Smooth muscle cell (in vitro differentiated cells): ENCODE measurements around the gene MYLK4. TPM values are rescaled to one million over a fixed set of nuclear protein-coding genes. Genes with fewer than 3 reads are reported as not detected.

Experiments used
- DNase-seq: peaks from one replicate; lab custom pipeline; 2025; ENCODE audit not compliant: unreplicated experiment; lab: John Stamatoyannopoulos, UW
- H2AFZ ChIP-seq: fragments of 200-600 bp; sonication (generic); 2 replicates; pipeline ENCODE4 v1.6.0; 2016; ENCODE audit warnings: antibody characterized with exemption, low read depth, mild to moderate bottlenecking
- H3F3A ChIP-seq: fragments of 200-600 bp; sonication (generic); 2 replicates; pipeline ENCODE4 v1.6.0; 2017; ENCODE audit warnings: antibody characterized with exemption, low read depth
- H3K27ac ChIP-seq: fragments of 200-600 bp; sonication (generic); 2 replicates; pipeline ENCODE4 v1.5.1; 2016; ENCODE audit warnings: low read depth, mild to moderate bottlenecking
- H3K27me3 ChIP-seq: fragments of 200-600 bp; sonication (generic); 2 replicates; pipeline ENCODE4 v1.6.1; 2016; ENCODE audit warnings: low read depth, mild to moderate bottlenecking
- H3K36me3 ChIP-seq: fragments of 200-600 bp; sonication (generic); 2 replicates; pipeline ENCODE4 v1.5.1; 2016; ENCODE audit warnings: low read depth
- H3K4me1 ChIP-seq: fragments of 200-600 bp; sonication (generic); 2 replicates; pipeline ENCODE4 v1.5.1; 2016; ENCODE audit warnings: low read depth
- H3K4me2 ChIP-seq: fragments of 200-600 bp; sonication (generic); 2 replicates; pipeline ENCODE4 v1.6.0; 2016; ENCODE audit warnings: mild to moderate bottlenecking
- H3K4me3 ChIP-seq: fragments of 200-600 bp; sonication (generic); 2 replicates; pipeline ENCODE4 v1.5.1; 2016; ENCODE audit warnings: mild to moderate bottlenecking
- H3K79me2 ChIP-seq: fragments of 200-600 bp; sonication (generic); 2 replicates; pipeline ENCODE4 v1.6.0; 2016; ENCODE audit warnings: low read depth, mild to moderate bottlenecking
- H3K9ac ChIP-seq: fragments of 200-600 bp; sonication (generic); 2 replicates; pipeline ENCODE4 v1.6.0; 2016; ENCODE audit warnings: low read depth
- H3K9me3 ChIP-seq: fragments of 200-600 bp; sonication (generic); replicated peaks from 2 replicates; pipeline ENCODE4 v1.5.1; 2016; ENCODE audit warnings: low read depth
- H4K20me1 ChIP-seq: fragments of 200-600 bp; sonication (generic); 2 replicates; pipeline ENCODE4 v1.6.0; 2016; ENCODE audit warnings: low read depth
- WGBS: methylation state at CpG from one replicate; pipeline ENCODE4 v1.1.7; 2016; ENCODE audit warnings: low lambda C conversion rate; 5-methylcytosine and 5-hydroxymethylcytosine counted together
- polyA plus RNA-seq: library from polyadenylated mRNA; unstranded; fragments of >200 nt; fragmentation: Nextera tagmentation; extraction: Ambion mirVana; gene quantifications from 2 replicates; pipeline ENCODE4 v1.2.1, GENCODE V29; 2016
- total RNA-seq: library from RNA; depleted of rRNA; stranded (reverse); fragments of >200 nt; gene quantifications from 2 replicates; pipeline ENCODE4 v1.2.3, GENCODE V29; 2014
- TF ChIP-seq, protein P1 (sequence below): fragments of 200-600 bp; sonication (generic); IDR thresholded peaks from 2 replicates; pipeline ENCODE4 v1.5.1; 2017; ENCODE audit warnings: borderline replicate concordance, mild to moderate bottlenecking, antibody characterized with exemption; ENCODE audit not compliant: insufficient read depth, poor library complexity, severe bottlenecking

Gene MYLK4
- total and polyA plus RNA-seq, 2 experiments from 2014 or later = 0.21 to 0.90 TPM

DNA sequence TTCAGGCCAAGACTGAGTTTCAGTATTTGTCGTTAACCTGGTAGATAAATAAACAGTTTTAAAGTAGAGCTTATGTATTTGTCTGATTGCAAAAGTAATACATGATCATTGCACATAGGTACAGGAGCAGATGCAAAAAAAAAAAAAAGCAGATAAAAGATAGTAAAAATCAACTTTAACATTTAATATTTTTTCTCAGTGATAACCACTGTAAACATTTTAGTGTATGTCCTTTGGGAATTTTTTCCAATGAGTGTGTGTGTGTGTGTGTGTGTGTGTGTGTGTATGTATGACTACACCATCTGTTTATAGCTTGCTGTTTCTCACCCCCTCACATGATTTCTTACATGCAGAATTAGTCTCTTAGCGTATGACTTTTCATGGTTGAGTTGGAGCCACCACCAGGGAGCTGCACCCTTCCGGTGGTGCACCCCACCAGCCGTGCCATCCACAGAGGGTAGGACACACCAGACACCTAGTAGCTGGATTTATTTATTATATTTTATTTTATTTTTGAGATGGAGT lies 40.8 kb upstream of the MYLK4 start:
- 82% methylated on average over 4 of the region's 4 CpGs for WGBS
- Histone ChIP-seq H4K20me1 (peaks cover 9% of the 10 kb centered on the region), H2AFZ (no peak overlapping the region), H3K9ac (no peak overlapping the region), H3K4me3 (no peak overlapping the region), H3K9me3 (no peaks in the 10 kb centered on the region), H3F3A (peaks cover 16% of the 10 kb centered on the region), H3K4me1 (no peaks in the 10 kb centered on the region), H3K27me3 (no peaks in the 10 kb centered on the region), H3K36me3 (no peaks in the 10 kb centered on the region), H3K79me2 (peaks cover 2% of the 10 kb centered on the region), H3K27ac (no peak overlapping the region), H3K4me2 (no peak overlapping the region)
- DNase-seq = no peak
- TF ChIP-seq, protein P1, sequence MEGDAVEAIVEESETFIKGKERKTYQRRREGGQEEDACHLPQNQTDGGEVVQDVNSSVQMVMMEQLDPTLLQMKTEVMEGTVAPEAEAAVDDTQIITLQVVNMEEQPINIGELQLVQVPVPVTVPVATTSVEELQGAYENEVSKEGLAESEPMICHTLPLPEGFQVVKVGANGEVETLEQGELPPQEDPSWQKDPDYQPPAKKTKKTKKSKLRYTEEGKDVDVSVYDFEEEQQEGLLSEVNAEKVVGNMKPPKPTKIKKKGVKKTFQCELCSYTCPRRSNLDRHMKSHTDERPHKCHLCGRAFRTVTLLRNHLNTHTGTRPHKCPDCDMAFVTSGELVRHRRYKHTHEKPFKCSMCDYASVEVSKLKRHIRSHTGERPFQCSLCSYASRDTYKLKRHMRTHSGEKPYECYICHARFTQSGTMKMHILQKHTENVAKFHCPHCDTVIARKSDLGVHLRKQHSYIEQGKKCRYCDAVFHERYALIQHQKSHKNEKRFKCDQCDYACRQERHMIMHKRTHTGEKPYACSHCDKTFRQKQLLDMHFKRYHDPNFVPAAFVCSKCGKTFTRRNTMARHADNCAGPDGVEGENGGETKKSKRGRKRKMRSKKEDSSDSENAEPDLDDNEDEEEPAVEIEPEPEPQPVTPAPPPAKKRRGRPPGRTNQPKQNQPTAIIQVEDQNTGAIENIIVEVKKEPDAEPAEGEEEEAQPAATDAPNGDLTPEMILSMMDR = no peak

DNA sequence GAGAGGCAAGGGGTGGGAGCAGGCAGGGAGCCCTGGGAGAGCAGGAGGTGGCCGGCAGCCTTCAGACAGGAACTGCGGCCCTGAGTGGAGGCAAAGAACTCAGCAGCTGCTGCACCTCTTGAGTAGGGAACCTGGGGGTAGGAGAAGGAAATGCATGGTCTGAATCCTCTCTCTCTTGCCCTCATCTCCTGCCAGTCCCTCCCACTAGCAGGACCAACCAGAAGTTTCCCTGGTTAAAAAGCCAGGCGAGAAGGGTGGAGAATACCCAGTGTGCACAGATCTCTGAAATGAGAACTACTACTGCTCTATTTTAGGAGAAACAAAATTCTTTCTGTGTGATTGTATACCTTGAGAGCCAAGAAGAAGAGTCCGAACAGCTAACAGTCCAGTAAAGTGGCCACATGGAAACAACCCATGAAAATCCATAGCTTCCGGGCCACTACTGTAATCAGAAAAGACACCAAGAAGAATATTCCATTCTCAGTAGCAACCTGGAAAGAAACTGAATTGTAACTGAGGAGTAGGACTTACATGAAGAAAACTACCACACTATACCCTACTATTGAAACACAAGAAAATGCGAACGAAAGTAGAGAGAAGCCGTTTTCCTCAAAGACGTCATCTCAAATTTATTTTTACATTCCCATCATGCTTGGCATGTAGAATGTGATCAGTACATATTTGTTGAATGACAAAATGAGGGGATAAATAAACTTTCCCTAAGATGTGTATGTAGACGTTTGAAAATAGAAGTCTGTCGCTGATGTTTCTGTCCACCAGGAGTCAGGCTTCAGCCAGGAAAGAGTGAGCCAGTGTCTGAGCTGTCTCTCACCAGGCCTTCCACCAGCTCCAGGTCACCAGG lies 40.1 kb upstream of the MYLK4 start:
- Histone ChIP-seq H3K9me3 (no peaks in the 10 kb centered on the region), H3K36me3 (no peaks in the 10 kb centered on the region), H3K27me3 (no peaks in the 10 kb centered on the region), H3K4me2 (no peak overlapping the region), H3K4me3 (no peak overlapping the region), H4K20me1 (peaks cover 11% of the 10 kb centered on the region), H3K27ac (peak overlapping the region; percentile 75), H3K9ac (no peak overlapping the region), H3F3A (peaks cover 16% of the 10 kb centered on the region), H3K4me1 (no peaks in the 10 kb centered on the region), H2AFZ (no peak overlapping the region), H3K79me2 (peaks cover 2% of the 10 kb centered on the region)
- WGBS = 67% methylated on average over 11 of the region's 11 CpGs
- DNase-seq = no peak
- TF ChIP-seq, protein P1 = peak; percentile 71

DNA sequence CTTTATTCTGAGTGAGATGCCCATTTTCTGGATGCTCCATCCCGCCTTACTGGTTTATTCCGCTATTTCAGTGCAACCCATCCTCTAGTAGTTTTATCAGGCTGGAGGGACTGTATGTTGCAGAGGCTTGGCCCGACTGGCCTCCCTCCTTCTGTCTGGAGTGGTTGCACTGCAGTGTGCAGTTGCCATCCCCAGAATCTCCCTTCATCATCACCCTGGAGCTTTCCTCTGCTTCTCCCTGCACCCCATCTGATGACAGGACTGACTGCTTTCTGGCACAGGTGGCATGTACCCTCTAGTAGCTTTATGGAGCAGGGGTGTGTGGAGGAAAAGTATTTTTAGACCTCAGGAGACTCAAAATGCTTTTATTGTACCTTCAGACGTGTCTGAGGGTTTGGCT lies 35.5 kb upstream of the MYLK4 start:
- Histone ChIP-seq H3K36me3 (no peaks in the 10 kb centered on the region), H3K27me3 (no peaks in the 10 kb centered on the region), H3K4me1 (no peaks in the 10 kb centered on the region), H3K9ac (no peak overlapping the region), H3F3A (peaks cover 16% of the 10 kb centered on the region), H3K9me3 (no peaks in the 10 kb centered on the region), H3K79me2 (peaks cover 4% of the 10 kb centered on the region), H3K27ac (no peak overlapping the region), H3K4me2 (no peak overlapping the region), H4K20me1 (peaks cover 50% of the 10 kb centered on the region), H3K4me3 (no peak overlapping the region), H2AFZ (no peak overlapping the region)
- WGBS = 81% methylated on average over 4 of the region's 4 CpGs
- no peak for DNase-seq
- TF ChIP-seq, protein P1 = no peak
